ENCODE measurements around the gene C17orf78.
"Not testable (repeated sequence)": the region's sequence is repeated elsewhere in the genome, so short reads cannot be mapped to it uniquely, and the experiment has no call there.

DNA sequence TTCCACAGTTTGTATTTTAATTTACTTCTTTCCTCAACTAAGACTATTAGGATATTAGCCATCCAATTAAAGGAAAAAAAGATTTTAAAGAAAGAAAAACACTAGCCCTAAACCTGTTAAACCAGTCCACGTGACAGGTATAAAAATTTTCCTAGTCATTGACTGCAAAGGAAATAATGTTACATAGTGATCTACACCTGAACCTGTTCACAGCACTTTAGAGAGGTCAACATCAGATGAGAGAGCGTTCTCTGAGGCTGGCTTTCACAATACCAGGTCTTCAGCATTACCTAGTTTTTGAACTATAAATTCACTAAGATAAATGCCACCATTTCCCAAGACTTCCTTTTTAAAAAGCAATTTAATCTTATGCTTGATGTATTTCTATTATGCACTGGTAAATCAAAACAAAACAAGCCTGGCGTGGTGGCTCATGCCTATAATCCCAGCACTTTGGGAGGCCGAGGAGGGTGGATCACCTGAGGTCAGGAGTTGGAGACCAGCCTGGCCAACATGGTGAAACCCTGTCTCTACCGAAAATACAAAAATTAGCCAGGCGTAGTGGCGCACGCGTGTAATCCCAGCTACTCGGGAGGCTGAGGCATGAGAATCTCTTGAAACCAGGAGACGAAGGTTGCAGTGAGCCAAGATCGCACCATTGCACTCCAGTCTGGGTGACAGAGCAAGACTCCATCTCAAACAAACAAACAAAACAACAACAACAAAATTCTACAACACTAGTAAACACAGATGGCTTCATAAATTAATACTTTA is 18.8 kb upstream of the C17orf78 start:
- TF ChIP-seq YY1 (IDR thresholded peaks at IDR 0.05; ENCODE audit: insufficient read depth, insufficient read length); SUZ12 (IDR thresholded peaks at IDR 0.05; ENCODE audit: extremely low read depth, insufficient read depth, insufficient read length): not testable (repeated sequence)

Measured in NT2/D1 (cell line).